PFSK-1 (cell line): ENCODE measurements around the gene AUTS2.

Experiments
- SIN3A ChIP-seq: IDR thresholded peaks from 2 replicates; pipeline ENCODE4 v1.6.1; 2012; ENCODE audit warnings: mild to moderate bottlenecking, low read length, moderate library complexity, borderline replicate concordance; ENCODE audit not compliant: insufficient read depth
- TAF1 ChIP-seq: IDR thresholded peaks from 2 replicates; pipeline ENCODE4 v1.6.1; 2012; ENCODE audit warnings: low read length, control low read depth, borderline replicate concordance; ENCODE audit not compliant: insufficient read depth

DNA sequence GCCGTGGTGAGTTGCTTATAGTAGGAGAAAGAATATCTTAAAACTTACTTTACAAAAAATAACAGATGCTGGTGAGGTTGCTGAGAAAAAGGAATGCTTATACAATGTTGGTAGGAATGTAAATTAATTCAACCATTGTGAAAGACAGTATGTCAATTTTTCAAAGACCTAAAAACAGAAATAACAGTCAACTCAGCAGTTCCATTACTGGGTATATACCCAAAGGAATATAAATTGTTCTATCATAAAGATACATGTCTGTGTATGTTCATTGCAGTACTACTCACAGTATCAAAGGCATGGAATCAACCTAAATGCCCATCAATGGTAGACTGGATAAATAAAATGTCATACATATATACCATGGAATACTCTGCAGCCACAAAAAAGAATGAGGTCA, 420.4 kb downstream of the AUTS2 start:
- TF ChIP-seq SIN3A = no peak
- TF ChIP-seq TAF1 = no peak
